Stimulated activated CD8-positive, alpha-beta memory T cell treated with anti-CD3 and anti-CD28 coated beads, Interleukin-2, amount 100 ng/mL, for 1 hour (primary cell): ENCODE results near the gene IL23A.

Source experiments
- DNase-seq, 2 donors: peaks; one replicate each; pipeline ENCODE4 v3.0.0-alpha.2; 2020; ENCODE audit warnings: low read depth in 2 of 2

Gene IL23A

GRCh38 chr12:56361487-56362129 lies 22.9 kb downstream of the IL23A start:
- no peak for DNase-seq

GRCh38 chr12:56362130-56363059 lies 23.7 kb downstream of the IL23A start, which contains the start of gene APOF:
TSS of gene APOF (minus strand) at chr12:56362857. CDS start at chr12:56362745, 112 bp downstream.
- DNase-seq: no peak

DNA sequence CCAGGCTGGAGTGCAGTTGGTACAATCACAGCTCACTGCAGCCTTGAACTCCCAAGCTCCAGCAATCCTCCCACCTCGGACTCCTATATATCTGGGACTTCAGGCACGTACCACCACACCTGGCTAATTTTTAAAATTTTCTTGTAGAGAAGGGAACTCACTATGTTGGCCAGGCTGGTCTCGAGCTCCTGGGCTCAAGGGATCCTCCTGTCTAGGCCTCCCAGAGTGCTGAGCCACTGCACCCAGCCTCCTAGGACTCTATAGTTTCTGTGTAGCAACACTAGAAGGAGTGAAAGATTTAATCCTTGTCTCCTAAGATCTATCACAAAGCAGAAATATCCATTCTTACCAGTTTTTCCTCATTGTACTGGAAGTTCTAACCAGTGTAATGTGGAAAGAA lies 28.3 kb downstream of the IL23A start:
- no peak for DNase-seq

GRCh38 chr12:56373515-56373914 lies 34.8 kb downstream of the IL23A start:
- DNase-seq: no peak

DNA sequence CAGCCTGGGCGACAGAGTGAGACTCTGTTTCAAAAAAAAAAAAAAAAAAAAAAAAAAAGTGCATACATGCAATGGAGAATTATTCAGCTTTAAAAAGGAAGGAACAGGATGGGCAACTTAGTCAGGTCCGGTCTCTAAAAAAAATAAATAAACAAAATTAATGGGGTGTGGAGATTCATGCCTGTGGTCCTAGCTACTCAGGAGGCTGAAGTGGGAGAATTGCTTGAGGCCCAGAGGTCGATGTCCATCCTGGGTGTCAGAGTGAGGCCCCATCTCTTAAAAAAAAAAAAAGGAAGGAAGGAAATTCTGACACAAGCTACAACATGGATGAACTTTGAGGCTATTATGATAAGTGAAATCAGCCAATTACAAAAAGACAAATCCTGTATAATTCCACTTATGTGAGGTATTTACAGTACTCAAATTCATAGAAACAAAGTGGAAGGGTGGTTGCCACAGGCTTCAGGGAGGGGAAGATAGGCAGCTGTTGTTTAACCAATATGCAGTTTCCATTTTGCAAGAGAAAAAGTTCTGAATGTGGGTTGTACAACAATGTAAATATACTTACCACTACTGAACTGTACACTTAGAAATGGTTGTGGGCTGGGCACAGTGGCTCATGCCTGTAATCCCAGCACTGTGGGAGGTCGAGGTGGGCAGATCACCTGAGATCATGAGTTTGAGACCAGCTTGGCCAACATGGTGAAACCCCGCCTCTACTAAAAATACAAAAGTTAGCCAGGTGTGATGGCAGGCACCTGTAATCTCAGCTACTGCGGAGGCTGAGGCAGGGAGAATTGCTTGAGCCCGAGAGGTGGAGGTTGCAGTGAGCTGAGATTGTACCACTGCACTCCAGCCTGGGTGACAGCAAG lies 36.3 kb downstream of the IL23A start:
- no peak for DNase-seq

GRCh38 chr12:56375598-56376434 lies 37.1 kb downstream of the IL23A start:
- no peak for DNase-seq

GRCh38 chr12:56377310-56377988 lies 38.8 kb downstream of the IL23A start:
- DNase-seq: no peak

GRCh38 chr12:56377989-56378316 lies 39.3 kb downstream of the IL23A start:
- DNase-seq: no peak

DNA sequence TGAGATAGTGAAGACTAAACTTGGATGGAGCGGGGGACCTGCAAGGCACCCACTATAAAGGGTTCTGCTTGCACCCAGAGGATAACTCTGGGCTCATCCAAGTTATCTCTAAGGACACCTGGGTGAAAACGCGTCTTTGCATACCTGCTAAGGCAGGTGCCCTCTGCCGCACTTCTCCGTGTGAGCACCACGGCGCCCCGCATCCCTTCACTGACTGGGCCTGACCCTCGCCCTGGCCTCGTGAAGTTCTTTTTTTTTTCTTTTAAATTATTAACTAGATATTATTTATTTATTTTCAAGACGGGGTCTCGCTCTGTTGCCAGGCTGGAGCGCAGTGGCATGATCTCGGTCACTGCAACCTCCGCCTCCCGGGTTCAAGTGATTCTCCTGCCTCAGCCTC lies 43.9 kb downstream of the IL23A start:
- no peak for DNase-seq

DNA sequence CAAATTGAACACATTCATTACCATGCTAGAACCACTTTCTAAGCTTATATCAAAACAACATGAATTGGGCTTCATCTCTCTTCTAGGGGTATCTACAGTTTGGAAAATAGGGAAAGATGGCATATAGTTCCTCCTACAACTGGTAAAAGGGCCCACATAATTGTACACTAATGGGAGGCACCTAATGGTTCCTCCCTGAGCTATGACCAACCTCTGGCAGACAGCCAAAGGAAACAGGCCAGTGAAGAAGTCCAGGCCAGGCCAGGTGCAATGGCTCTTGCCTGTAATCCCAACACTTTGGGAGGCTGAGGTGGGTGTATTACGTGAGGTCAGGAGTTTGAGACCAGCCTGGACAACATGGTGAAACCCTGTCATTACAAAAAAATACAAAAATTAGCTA lies 47.2 kb downstream of the IL23A start:
- no peak for DNase-seq

DNA sequence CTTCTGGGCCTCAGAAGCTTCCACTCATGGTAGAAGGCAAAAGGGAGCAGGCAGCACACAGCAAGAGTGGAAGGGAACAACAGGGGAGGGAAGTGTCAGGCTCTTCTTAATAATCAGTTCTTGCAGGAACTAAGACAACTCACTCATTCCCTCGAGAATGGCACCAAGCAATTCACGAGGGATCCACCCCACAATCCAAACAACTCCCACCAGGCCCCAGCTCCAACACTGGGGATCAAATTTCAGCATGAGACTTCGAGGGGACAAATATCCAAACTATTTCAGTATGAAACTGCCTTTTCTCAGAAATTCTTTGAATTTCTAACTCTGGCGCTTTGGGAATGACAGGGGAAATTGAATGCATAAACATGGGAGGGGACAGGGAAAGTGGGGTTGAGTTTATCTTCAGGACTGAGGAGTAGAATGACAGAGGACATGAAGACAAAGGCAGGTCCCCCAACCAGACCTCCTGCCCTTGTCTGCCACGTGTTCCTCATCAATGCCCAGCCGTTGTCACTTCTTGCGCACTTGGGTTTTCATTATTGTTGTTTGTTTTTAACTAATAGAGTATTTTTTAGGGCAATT lies 48.6 kb downstream of the IL23A start:
- no peak for DNase-seq

DNA sequence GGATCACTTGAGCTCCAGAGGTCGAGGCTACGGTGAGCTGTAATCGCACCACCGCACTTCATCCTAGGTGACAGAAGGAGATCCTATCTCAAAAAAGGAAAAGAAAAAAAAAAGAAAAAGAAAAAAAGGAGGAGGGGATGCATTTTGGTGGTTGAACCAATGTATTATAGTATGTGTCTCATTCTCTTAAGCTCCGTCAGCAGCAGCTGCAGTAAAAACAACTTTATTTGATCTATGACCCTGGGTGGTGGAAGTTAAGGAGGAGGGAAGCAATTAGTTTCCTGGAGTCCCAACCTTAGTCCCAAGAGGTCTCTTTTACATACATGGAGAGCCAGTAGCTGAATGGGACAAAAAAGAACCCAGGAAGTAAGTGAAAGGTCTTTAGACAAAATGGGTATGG lies 50.7 kb downstream of the IL23A start:
- no peak for DNase-seq
